ENCODE measurements around the gene EEF1AKMT3. TPM values are rescaled to one million over a fixed set of nuclear protein-coding genes. Genes with fewer than 3 reads are reported as not detected.
A peak's percentile ranks its signal among the peaks of the same experiment; 100 is the strongest.

EEF1AKMT3 gene
- total RNA-seq, 1 experiment from 2014 or later = 5.0 TPM

DNA sequence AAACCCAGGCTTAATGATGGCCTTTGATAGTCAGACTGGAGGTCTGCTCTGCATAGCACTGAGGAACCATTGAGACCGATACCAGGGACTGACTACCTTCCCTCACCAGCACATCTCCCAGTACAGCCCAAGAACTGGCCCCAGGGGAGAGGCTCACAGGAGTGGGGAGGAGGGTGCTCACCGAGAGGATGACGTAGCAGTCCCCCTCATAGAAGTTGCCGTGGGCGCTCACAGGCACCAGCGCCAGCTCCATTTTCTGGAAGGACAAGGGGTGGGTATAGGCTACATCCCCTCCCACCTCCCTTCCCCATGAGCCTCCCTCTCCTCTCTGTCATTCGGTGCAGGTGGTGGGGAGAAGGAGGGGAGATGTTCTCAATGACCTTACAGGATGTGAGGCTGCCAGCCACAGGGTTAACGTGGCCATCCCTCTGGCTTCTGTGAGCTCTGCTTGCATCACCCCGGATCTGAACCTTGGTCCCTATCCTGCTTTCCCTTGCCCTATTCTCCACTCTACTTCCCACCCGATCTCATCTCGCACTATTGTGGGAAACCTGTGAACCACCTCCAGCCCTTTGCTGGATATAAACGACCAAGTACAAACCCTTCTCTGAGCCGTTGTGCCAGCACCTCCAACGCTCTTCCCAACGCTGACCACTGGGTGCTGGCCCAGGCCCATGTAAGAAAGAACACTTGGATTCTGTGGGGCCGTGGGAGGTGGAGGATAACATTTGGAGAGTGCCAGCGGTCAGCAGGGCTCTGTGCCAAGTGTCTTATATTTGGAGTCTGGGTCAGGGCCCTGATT lies 41.8 kb downstream of the EEF1AKMT3 start:
- no peak for DNase-seq
- H3K27ac Mint-ChIP-seq (ENCODE audit: unreplicated experiment) = no peak overlapping the region
- TF ChIP-seq, protein P1, sequence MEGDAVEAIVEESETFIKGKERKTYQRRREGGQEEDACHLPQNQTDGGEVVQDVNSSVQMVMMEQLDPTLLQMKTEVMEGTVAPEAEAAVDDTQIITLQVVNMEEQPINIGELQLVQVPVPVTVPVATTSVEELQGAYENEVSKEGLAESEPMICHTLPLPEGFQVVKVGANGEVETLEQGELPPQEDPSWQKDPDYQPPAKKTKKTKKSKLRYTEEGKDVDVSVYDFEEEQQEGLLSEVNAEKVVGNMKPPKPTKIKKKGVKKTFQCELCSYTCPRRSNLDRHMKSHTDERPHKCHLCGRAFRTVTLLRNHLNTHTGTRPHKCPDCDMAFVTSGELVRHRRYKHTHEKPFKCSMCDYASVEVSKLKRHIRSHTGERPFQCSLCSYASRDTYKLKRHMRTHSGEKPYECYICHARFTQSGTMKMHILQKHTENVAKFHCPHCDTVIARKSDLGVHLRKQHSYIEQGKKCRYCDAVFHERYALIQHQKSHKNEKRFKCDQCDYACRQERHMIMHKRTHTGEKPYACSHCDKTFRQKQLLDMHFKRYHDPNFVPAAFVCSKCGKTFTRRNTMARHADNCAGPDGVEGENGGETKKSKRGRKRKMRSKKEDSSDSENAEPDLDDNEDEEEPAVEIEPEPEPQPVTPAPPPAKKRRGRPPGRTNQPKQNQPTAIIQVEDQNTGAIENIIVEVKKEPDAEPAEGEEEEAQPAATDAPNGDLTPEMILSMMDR (IDR thresholded peaks at IDR 0.05; ENCODE audit: insufficient read depth in 1 of 2, low read depth in 1 of 2, low read length in 1 of 2, severe bottlenecking in 1 of 2, unreplicated experiment in 1 of 2) = no peak
- no peaks in the 10 kb centered on the region for H3K9me3 Mint-ChIP-seq (ENCODE audit: unreplicated experiment)
- no peaks in the 10 kb centered on the region for H3K4me1 ChIP-seq
- peaks cover 10% of the 10 kb centered on the region for H3K36me3 Mint-ChIP-seq (ENCODE audit: insufficient read depth, unreplicated experiment)
- H3K36me3 ChIP-seq (ENCODE audit: control insufficient read depth, insufficient read depth, low read length) = no peaks in the 10 kb centered on the region
- ChIA-PET CTCF (no interaction called here), POLR2A (no interaction called here)
- BruUV-seq (replicated peaks) = no TSS peak
- no peaks in the 10 kb centered on the region for H3K9me3 ChIP-seq
- intact Hi-C loops (cut with micrococcal nuclease; ENCODE audit: unreplicated experiment) = no loop called here
- H3K4me3 Mint-ChIP-seq (ENCODE audit: unreplicated experiment) = no peak overlapping the region
- no peaks in the 10 kb centered on the region for H3K4me1 Mint-ChIP-seq (ENCODE audit: low read depth, unreplicated experiment)
- no peak overlapping the region for H3K4me3 ChIP-seq (ENCODE audit: low read depth, low read length)
- no peaks in the 10 kb centered on the region for H3K27me3 Mint-ChIP-seq (ENCODE audit: insufficient read depth, unreplicated experiment)
- H3K27me3 ChIP-seq (replicated peaks; ENCODE audit: control insufficient read depth, insufficient read depth, low read length) = no peaks in the 10 kb centered on the region

DNA sequence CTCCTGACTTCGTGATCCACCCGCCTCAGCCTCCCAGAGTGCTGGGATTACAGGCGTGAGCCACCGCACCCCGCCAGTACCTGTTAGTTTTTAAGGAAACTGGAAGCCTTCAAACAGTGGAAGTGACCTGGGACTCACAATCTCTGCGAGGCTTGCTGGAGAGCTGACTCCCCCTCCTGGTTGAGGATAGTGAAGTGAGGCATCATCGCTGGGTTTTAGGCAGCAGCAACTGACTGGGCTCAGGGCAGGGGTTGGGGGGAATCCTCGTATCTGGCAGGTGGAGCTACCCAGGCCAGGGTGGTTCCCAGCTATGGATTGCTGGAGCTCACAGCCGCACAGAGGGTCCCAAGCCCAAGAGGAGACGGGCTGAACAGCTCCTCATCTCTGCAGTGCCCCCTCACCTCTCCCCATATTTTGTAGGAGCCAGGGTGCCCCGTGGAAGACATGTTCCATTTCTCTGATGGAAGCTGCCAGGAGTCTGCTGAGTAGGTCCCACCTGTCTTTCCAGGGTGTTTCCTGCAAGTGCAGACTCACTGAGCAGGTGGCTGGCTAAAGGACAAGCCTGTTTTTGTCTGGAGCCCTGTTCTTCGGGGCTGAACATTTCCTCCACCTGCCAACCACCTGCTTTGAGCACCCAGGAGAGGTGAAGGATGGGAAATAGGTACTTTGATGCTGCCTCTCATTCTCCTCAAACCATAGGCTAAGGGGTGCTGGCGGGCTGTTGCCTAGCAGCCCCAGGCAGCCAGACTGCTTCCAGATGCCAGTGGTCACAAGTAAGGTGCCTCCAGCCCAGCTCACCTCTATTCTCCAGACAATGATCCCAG lies 43.0 kb downstream of the EEF1AKMT3 start:
- Histone ChIP-seq H3K36me3 (ENCODE audit: control insufficient read depth, insufficient read depth, low read length) (no peaks in the 10 kb centered on the region), H3K27me3 (replicated peaks; ENCODE audit: control insufficient read depth, insufficient read depth, low read length) (no peaks in the 10 kb centered on the region), H3K9me3 (no peaks in the 10 kb centered on the region), H3K4me1 (no peaks in the 10 kb centered on the region), H3K4me3 (ENCODE audit: low read depth, low read length) (no peak overlapping the region)
- no TSS peak for BruUV-seq (replicated peaks)
- H3K4me3 Mint-ChIP-seq (ENCODE audit: unreplicated experiment) = no peak overlapping the region
- intact Hi-C loops (cut with micrococcal nuclease; ENCODE audit: unreplicated experiment) = no loop called here
- no peaks in the 10 kb centered on the region for H3K27me3 Mint-ChIP-seq (ENCODE audit: insufficient read depth, unreplicated experiment)
- H3K36me3 Mint-ChIP-seq (ENCODE audit: insufficient read depth, unreplicated experiment) = peaks cover 17% of the 10 kb centered on the region
- no peak for DNase-seq
- TF ChIP-seq, protein P1 (IDR thresholded peaks at IDR 0.05; ENCODE audit: insufficient read depth in 1 of 2, low read depth in 1 of 2, low read length in 1 of 2, severe bottlenecking in 1 of 2, unreplicated experiment in 1 of 2) = peak in 1 of 2 experiments; percentile 17
- ChIA-PET CTCF (no interaction called here), POLR2A (no interaction called here)
- H3K9me3 Mint-ChIP-seq (ENCODE audit: unreplicated experiment) = no peaks in the 10 kb centered on the region
- H3K4me1 Mint-ChIP-seq (ENCODE audit: low read depth, unreplicated experiment) = no peaks in the 10 kb centered on the region
- no peak overlapping the region for H3K27ac Mint-ChIP-seq (ENCODE audit: unreplicated experiment)

DNA sequence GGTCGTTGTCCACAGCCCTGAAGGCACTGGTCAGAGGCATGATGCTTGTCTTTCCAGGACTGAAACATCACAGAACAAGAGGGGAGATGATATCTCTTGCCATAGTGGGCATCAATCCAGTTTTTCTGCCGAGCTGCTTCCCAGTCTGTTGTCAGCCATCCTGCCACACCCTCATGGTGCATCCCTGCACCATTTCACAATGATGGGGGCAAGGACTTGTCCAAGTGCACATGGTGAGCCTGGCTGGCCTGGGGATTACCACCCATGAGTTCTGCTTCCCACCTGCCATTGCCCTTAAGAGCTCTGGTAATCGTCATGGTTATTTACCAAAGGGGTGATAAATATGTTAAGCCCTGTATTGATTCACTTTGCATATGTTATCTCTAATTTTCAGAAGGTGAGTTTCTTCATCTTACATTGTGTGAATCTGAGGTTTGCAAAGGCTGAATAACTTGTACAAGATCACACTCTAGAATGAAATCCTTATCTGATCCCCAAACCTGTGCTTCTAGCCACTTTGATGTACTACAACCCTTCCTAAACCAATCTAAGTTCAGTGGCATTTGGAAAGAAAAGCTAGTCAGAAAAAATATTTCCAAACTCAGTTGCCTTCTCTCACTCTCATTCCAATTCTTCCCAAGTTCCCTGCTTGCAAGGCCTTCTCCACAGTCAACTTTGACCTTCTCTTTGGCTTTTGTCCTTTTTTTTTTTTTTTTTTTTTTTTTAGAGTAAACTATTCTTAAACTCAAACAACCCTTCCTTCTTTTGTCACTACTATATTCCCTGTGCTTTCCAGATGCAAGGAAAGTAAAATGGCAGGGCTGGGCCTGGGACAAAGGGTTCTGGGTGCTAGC lies 43.8 kb downstream of the EEF1AKMT3 start:
- no peaks in the 10 kb centered on the region for H3K27me3 ChIP-seq (replicated peaks; ENCODE audit: control insufficient read depth, insufficient read depth, low read length)
- no peaks in the 10 kb centered on the region for H3K9me3 Mint-ChIP-seq (ENCODE audit: unreplicated experiment)
- TF ChIP-seq, protein P1 (IDR thresholded peaks at IDR 0.05; ENCODE audit: insufficient read depth in 1 of 2, low read depth in 1 of 2, low read length in 1 of 2, severe bottlenecking in 1 of 2, unreplicated experiment in 1 of 2) = no peak
- H3K4me1 ChIP-seq = no peaks in the 10 kb centered on the region
- H3K4me1 Mint-ChIP-seq (ENCODE audit: low read depth, unreplicated experiment) = no peaks in the 10 kb centered on the region
- H3K9me3 ChIP-seq = no peaks in the 10 kb centered on the region
- DNase-seq = no peak
- no peak overlapping the region for H3K27ac Mint-ChIP-seq (ENCODE audit: unreplicated experiment)
- intact Hi-C loops (cut with micrococcal nuclease; ENCODE audit: unreplicated experiment) = no loop called here
- H3K27me3 Mint-ChIP-seq (ENCODE audit: insufficient read depth, unreplicated experiment) = no peaks in the 10 kb centered on the region
- ChIA-PET POLR2A (no interaction called here), CTCF (no interaction called here)
- BruUV-seq (replicated peaks) = no TSS peak
- no peak overlapping the region for H3K4me3 Mint-ChIP-seq (ENCODE audit: unreplicated experiment)
- no peaks in the 10 kb centered on the region for H3K36me3 ChIP-seq (ENCODE audit: control insufficient read depth, insufficient read depth, low read length)
- peaks cover 26% of the 10 kb centered on the region for H3K36me3 Mint-ChIP-seq (ENCODE audit: insufficient read depth, unreplicated experiment)
- no peak overlapping the region for H3K4me3 ChIP-seq (ENCODE audit: low read depth, low read length)

Measured in Caco-2 (cell line).